Fibroblast of gingiva (primary cell): Measurements from ENCODE around the gene DACT2.
"Not testable (repeated sequence)": the region's sequence is repeated elsewhere in the genome, so short reads cannot be mapped to it uniquely, and the experiment has no call there.

Experiments used
- DNase-seq: peaks from one replicate; pipeline ENCODE4 v3.0.0-alpha.2; 2011; ENCODE audit warnings: low read depth

The DACT2 gene

GRCh38 chr6:168280899-168281245 lies 38.7 kb downstream of the DACT2 start:
- no peak for DNase-seq

DNA sequence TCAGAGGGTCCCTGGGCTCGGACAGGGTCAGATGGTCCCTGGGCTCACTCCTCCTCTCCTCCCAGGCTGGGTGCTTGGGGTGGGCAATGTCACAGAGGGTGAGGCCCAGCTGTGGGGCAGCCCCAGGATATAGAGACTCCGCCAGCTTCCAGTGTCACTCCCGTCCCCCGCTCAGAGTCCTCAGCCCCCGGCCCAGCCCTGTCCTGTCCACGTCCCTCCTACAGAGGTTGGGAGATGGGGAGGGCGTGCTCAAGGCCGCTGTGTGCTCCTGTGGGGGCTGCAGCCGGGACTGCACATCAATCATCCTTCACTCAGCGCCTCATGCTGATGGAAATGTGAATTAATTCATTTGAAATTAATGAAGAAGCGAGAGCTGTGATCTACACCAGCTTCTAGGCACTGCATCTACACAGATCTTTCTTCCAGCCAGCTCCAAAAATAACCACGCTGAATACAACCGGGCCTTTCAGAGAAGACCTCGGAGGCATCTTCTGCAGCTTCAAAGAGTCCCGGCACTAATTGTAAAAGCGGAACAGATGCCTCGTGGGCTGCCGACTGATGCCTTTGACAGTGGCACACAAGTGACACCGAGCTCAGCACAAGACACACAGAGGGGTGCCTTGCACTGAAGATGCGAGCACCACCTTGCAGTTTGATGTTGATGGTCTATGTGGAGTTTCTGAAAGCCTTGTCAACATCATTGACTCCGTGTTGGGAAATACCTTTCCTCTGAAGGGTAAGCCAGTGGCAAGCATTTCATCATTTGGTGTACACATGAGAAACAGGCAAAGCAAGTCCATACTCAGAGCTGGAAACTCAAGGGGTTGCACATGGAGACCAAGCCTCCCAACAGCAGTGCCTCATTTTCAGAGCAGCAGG lies 39.3 kb downstream of the DACT2 start:
- DNase-seq = no peak

GRCh38 chr6:168279403-168279935 lies 40.1 kb downstream of the DACT2 start:
- no peak for DNase-seq

- no peak for DNase-seq
These were observed 40.7 kb downstream of the DACT2 start for GRCh38 chr6:168278904-168279303.

GRCh38 chr6:168277274-168277669 lies 42.3 kb downstream of the DACT2 start:
- no peak for DNase-seq

GRCh38 chr6:168276576-168277273 lies 42.9 kb downstream of the DACT2 start:
- DNase-seq = no peak

- no peak for DNase-seq
These were observed 44.4 kb downstream of the DACT2 start for GRCh38 chr6:168275168-168275567.

DNA sequence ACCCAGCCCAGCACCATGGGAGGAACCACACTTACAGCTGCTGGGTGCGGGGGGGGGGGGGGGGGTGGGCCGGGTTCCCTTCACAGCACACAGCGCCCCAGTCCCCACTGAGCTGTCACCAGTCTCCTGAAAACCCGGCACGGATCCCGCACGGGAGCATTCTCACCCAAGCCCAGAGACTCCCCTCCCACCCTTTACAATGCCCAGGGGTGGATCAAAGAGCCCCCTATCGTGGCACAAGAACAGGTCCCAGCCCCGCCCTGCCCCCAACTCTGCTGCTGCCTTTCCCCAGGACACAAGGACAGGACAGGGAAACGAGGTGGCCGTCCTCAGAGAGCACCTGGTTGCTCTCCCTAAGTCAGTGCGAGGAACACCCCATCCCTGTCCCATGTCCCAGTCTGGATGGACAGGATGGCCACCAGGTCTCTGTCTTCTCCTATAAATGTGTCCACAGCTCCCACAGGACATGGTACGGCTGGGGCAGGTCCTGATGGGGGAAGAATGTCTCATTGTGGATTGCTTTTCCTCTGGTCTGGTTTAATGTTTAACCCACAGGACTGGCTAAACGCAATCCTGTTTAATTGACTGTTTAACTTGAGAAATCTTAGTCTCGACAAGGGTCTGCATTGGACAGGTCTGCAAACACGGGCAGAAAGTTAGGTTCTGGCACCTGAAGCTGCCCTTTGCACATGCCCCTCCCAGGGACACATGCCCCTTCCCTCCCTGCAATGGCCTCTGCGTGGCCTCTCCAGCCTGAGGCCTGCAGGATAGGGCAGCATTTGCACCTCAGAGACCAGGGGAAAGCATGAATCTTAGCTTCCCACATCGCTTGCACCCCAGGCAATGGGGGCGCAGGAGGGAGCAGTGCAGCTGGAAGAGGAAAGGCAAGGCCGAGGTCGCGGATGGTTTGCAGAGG lies 45.3 kb downstream of the DACT2 start:
- no peak for DNase-seq

- DNase-seq = no peak
These were observed 46.0 kb downstream of the DACT2 start for GRCh38 chr6:168273441-168274036.

GRCh38 chr6:168272415-168273325 lies 46.9 kb downstream of the DACT2 start:
- DNase-seq = no peak

GRCh38 chr6:168270274-168271172 lies 49.1 kb downstream of the DACT2 start:
- DNase-seq = no peak

- no peak for DNase-seq
These were observed 49.9 kb downstream of the DACT2 start for GRCh38 chr6:168269455-168270243.

DNA sequence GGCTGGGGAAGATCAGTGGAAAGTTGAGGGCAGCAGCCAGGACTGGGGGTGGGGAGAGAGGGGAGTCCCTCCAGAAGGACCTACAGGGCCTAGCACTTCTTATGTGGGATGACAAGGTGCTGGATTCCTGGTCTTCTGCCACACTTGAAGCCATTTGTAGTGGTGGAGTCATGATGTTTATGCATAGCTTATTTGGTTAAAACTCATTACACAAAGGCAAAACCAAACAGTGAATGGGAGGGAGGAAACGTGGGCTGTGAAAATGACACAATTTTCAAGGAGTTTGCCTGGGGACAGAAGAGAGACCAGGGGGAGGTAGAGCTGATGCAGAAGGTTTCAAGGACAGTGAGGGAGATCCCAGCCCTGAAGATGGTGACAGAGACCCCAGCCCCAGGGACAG lies 50.8 kb downstream of the DACT2 start:
- DNase-seq = no peak

- not testable (repeated sequence) for DNase-seq
These were observed 51.8 kb downstream of the DACT2 start for GRCh38 chr6:168267779-168268178.

DNA sequence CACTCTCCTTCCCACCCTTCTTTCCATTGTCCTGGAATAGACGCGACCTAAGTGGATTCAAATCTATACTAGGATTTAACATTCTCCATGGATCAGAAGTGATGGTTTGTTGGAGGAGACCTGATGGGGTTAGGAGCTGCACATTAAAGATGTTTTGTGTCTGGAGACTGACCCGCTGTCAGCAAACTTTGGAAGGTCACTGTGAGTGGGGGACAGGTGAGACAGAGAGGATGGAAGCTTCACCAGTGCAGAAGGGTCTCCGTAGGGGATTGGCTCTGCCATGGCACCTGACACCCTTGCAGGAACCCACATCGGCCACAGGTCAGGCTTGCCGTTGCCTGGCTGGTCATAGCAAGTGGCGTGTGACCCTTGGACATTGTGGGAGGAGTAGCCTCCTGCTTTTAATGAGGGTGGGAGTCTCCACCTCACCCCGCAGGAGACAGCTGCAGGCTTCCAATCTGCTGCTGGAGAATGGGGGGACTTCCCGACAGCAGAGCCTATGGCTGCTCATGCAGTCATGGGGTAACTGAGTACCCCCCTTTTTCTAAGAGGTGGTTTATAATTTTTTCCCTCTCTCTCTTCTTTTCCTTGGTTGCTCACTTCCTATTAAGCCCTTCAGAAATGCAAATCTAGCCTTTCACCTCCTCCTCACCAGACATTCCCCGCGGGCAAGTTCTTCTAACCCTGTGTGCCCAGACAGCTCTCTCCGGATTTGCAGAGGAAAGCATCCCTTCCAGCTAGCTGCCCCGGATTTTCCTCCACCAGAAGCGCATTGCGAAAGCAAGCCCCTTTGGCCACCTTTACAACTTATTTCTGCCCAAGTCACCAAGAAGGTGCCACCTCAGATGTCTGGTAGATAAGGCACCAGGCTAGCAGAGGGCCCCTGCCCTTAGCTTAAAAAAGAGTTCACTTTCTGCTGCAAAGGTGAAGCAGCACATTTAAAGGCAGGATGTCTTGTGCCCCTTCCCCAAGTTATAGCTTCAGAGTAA lies 53.5 kb downstream of the DACT2 start:
- no peak for DNase-seq

GRCh38 chr6:168265394-168265793 lies 54.2 kb downstream of the DACT2 start:
- no peak for DNase-seq

DNA sequence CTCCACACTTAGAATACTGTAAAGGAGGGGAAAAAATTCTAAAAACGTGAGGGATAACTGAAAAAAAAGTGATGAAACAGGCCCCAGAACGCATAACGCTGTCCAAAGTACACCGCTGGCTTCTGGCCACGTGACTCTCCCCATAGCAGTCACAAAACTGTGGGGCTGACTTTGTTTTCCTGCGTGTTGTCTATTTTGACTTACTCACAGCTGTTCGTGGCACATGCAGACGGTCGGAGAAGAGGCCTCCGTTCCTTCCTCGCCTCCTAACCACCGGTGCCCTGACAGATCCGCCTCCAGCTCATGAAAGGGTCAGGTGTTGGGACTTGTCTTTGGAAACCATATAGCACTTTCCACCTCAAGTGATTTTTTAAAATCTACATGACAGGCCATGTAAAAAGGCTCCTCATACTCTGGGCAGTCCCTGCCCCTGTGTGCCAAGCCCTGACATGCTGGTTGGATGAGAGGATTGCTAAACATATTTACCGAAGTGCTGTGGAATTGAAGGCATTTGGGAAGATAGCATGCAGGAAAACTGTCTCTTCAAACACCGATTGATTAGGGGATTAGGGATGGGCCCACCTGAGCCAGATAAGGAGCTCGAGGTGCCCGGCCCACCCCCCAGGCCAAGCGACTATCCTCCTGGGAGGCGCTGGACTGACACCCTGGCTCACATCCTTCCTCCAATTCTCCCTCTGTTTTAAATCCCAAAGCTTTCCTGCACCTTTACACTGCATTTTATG lies 54.8 kb downstream of the DACT2 start:
- DNase-seq = no peak
